ACHN (cell line): ENCODE results near the gene CREB3.

Experiments
- DNase-seq: peaks from one replicate; pipeline ENCODE4 v3.0.0-alpha.2; 2015
- in situ Hi-C: cut with HindIII; loops from 2 replicates; pipeline ENCODE4 v1.10.0; 2017; ENCODE audit warnings: low sequenced_read_pairs, low pct_ligation_motif_present, low pct_unique_long_range_greater_than_20kb

Gene CREB3, protein sequence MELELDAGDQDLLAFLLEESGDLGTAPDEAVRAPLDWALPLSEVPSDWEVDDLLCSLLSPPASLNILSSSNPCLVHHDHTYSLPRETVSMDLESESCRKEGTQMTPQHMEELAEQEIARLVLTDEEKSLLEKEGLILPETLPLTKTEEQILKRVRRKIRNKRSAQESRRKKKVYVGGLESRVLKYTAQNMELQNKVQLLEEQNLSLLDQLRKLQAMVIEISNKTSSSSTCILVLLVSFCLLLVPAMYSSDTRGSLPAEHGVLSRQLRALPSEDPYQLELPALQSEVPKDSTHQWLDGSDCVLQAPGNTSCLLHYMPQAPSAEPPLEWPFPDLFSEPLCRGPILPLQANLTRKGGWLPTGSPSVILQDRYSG

DNA sequence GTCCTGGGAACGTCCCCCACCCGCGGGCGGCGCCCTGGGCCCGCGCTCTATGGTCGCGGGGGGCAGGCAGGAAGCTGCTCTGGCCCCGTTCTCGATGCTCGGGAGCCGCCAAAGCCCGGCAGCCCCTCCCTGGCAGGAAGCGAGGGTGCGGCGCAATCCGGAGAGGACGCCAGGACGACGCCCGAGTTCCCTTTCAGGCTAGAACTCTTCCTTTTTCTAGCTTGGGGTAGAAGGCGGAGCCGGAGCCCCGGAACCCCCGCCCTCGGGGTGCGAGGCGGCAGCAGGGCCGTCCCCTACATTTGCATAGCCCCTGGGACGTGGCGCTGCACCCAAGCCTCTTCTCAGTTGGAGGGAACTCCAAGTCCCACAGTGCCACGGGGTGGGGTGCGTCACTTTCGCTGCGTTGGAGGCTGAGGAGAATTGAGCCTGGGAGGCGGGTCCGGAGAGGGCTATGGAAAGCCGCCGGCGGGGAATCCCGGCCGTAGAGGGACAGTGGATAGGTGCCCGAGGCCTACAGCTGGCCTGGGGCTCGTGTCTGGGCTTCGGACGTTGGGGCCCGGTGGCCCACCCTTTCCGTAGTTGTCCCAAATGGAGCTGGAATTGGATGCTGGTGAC lies at the start of gene CREB3, which contains the start of gene TLN1:
Gene CREB3 (plus strand): TSS at position 482 of the 615 bp plus-strand sequence. CDS start 107 bp downstream, at position 589.
Gene TLN1 (minus strand): TSS at position 11 of the 615 bp plus-strand sequence. CDS start 6,501 bp downstream, outside the sequence.
- in situ Hi-C loops, result no loop called here
- peak; percentile 96 for DNase-seq

DNA sequence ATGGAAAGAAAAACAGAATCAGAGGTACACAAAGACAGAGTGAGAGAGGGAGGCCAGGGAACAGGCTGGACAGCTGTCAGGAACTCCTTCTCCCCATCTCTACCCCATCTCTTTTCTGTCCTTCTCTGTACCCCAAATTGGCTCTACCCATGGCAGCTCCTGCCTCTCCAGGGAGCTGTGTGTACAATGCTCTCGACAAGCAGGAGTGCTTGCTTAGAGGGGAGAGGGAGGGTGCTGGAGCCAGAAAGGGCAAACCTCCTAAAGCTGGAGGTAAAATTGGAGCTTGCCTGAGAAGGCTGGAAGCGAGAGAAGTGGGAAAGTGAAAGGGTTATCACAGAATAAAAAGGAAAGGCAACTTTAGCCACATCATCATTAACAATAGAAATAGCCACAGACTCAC lies 49.1 kb upstream of the CREB3 start:
- DNase-seq, result no peak
- in situ Hi-C loops, result no loop called here

DNA sequence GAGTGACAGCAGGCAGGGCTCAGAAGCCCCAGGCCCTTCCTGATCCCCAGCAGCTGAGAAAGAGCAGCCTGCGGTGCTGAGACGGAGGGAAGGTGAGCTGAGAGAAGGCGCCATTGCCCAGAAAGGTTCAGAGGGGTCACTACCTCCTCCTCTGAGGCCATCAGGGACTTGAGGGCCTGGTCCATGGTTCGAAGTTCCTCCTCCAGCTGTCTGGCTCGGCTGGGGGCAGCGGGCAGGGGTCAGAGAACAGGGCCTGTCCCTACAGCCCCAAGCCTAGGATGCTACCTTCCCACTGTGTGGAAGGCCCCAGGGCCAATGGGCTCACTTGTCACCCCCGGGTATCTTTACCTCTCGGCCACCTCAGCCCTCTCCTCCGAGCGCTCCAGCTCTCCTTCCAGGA lies 47.5 kb upstream of the CREB3 start:
- in situ Hi-C loops, result no loop called here
- DNase-seq, result no peak

DNA sequence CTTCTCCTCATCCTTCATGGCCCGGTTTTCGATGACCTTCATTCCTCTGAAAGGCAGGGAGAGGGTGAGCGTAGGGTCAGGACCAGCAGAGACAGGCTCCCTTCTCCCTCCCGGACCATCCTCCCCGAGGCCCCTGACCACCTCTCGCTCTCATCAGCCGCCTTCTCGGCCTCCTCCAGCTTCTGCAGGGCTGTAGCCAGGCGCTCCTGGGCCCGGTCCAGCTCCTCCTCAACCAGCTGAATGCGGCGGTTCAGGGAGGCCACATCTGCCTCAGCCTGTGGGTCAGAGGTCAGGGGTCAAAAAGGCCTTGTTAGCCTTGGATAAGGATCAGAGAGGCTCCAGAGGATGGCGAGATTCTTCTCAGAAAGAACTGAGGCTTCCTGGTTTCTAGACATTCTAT lies 47.0 kb upstream of the CREB3 start:
- in situ Hi-C loops, result no loop called here
- no peak for DNase-seq

DNA sequence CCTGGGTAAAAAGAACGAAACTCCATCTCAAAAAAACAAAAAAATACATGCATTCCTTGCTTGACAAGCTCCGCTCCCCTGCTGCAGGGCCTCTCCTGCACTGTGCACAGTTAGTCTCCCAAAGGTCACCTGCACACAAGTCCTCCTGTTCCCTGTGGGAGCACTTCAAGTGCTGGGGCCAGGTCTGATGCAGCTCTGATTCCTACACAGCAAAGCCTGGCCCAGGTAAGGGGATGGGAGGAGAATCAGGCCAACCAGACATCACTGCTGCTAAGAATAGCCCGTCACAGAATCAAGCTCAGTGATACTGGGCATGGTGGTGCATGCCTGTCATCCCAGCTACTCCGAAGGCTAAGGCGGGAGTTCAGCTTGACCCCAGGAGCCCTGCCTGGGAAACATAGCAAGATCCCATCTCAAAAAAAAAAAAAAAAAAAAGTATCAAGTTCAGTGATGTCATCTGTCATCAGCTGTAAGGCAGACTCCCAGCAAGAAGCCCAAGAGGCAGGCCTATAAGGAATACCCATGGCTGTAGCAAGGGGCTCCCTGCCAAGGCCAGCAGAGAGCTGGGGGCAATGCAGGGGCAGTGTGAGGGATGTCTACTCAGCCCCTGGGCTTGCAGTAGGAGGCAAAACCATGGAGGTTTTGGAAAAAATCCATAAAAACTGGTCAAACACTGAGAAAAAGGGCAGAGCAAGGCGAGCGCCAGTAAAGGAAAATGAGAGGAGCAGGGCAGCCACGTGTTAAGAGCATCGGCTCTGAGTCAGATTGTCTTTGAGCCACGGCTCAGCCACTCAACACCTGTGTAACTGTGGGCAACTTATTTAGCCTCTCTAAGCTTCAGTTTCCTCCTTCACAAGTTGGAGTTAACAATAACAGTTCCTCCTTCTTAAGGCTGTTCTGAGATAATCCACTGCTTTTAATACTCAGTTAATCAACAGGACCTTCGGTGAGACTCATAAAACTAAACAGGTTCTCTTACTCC lies 46.0 kb upstream of the CREB3 start:
- in situ Hi-C loops, result no loop called here
- no peak for DNase-seq

DNA sequence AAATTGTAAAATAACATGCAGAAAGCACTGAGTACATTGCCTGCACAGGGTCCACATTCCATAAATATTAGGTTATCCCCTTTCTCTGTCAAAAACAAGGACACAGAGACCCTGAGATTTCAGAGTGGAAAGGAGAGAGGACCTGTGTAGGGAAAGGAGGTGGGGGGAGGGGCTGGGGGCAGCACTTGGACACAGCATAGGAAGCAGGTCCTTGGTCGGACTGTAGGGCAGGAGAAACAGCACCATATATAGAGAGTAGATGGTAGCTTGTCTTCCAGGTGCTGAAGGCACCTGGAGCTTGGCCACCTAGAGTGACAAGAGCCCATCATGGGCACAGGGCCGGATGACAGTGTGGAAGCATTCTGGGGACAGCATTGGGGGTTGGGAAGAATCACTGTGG lies 45.2 kb upstream of the CREB3 start:
- in situ Hi-C loops, result no loop called here
- no peak for DNase-seq

DNA sequence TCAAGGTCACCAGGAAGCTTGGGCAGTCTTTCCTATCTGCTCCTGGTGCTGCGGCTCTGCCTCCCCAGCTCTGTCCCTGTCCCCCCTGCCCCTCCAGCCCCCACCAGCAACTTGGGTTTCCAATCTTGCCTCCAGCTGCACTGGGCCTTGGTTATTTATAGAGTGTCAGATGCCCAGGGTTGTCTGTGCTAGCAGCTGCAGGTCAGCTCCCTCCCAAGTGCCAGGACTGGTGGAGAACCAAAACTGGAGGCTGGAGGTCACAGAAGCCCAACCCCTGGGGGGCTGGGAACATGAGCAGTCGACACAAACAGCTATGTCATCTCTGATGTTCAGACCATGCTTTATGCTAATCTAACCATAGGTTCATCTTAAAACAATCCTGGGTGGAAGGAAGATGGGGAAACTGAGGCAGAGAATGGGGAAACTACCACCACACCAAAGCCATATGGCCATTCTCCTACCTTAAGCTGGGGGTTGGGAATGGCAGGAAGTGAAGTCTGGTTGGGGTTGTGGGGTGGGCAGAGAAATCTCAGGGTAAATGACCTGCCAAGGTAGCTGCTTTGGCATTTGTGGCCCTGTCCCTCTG lies 44.4 kb upstream of the CREB3 start:
- in situ Hi-C loops, result no loop called here
- DNase-seq, result no peak

DNA sequence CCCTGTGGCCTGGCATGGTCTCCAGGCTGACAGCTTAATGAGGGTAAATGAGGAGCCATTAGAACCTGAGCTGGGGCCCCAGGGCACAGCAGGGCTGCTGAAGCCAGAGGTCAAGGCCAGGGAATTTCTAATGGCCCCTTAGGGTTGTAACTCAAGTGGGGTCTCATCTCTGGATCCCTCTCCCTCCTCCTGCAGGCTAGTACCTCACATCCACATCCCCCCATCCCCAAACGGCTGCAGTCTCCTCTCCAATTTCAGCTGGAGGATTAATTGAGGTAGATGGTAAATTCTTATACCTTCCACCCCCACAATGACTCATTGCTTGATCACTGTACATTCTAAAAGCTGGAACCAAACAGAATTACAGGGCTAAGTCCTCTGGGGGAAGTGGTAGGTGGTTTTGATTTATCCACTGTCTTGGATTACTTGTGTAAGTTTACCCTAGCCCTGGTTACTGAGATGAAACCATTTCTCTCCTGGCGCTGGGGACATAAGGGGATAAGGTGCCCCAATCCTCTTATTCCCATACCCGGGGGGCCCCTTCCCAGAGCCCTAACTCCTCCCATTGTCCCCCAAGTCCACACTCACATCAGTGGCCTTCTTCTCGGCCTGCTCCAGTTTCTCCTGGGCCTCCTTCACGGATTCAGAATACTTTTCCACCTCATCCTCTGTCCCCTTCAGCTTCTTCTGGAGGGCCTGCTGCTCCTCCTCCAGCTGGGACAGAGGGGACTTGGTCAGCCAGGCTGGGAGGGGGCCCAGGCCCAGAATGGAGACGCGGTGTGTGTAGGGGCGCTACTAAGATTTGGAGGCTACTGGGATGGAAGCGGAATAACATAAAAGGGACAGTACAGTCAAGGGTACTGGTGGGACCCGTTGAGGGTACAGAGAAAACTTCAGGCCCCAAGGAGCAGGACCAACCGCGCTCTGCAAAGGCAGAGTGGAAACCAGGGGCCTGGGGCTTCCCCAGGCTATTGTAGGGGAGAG lies 43.6 kb upstream of the CREB3 start:
- peak; percentile 35 for DNase-seq
- in situ Hi-C loops, result no loop called here

DNA sequence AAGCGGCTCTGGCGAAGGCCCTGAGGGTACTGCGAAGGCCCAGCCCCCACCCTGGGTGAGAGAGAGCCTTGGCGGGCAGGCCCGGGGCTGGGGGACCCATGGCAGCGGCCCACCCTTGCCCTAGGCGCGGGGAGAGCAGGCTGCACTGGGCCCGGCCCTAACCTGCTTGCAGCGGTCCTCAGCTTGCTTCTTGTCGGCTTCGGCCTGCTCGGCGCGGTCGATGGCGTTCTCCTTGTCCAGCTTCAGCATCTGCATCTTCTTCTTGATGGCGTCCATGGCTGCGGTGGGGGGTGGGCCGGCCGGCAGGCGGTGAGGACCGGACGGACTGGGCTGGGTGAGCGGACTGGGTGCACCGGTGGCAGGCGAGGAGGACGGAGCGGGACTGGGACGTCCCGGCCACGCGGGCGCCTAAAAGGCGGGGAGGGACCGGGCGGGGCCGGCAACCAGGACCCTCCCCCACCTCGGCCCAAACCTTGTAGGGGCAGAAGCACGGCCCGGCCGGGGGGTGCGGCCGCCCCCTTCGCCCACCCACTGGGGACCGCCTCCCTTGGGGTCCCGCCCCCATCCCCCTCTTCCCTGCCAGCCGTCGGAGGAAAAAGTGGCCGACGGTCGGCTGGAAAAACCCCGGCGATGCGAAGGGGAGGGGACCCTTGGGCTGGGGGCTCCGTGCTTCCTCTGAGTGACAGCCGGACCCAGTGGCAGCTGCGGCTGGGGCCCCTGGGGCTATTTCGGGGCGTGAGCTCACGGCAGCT lies 42.7 kb upstream of the CREB3 start, which contains the start of gene TPM2:
Gene TPM2 (minus strand): TSS at position 384 of the 752 bp plus-strand sequence. CDS start 108 bp downstream, at position 276.
- in situ Hi-C loops, result no loop called here
- no peak for DNase-seq

DNA sequence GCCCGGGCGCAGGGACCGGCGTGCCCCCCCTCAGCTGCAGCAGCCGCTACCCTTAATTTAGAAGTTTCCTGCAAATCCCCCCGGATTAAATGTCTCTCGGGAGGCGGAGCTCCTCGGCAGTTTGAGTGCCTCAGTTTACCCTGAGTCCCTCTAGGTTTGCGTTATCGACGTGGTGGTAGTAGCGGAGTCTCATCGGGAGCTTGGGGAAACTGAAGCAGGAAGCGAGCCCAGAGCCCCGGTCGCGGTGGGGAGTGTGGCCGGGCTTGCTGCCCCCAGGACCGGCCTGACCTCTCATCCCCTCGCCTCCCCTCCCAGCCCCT lies 42.2 kb upstream of the CREB3 start:
- no peak for DNase-seq
- in situ Hi-C loops, result no loop called here

DNA sequence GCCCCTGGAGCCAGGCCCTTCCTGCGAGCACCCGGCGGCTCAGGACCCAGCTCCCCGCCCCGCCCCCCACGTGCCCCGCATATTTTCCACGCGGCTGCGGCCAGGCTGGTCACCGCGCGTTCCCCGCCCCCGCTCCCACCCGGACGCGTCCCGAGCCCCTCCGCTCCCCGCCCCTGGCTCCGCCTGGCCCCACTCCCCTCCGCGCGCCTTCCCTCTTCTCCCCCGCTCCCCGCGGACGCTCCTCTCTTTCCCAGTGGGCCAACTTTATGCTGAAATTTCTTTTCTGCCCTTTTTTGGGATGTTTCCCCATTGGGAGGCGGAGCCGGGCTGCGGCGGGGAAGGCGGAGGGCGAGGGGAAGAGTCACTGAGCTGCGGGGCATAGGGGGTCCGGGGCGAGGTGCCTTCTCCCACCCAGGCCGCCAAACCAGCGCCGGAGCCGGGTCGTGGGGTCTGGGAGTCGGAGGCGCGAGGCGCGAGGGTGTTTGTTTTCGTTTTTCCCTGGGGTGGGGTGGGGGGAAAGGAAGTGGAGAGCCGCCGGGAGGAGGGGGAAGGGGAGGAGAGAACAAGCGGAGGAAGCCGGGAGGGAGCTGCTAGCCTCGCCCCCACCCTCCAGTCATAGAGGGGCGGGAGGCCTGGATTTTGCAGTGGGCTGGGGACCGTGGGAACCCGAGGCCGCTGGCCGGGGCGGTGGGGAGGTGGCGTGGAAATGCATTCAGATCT lies 41.7 kb upstream of the CREB3 start:
- in situ Hi-C loops, result no loop called here
- peak; percentile 57 for DNase-seq

DNA sequence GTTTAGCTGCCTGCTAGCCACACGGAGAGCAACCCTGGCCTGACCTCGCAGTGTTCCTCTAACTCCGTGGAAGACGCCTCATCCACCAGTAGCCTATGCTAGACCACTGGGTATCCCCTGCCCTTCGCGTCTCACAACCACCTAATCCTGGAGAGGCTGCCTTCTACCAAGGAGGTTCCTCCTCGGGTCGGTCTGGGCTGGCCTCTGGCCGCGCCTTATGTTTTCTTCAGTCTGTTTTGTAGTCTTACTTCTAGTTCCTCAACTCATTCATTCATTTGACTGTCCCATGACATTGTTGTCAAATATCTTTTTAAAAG lies 41.2 kb upstream of the CREB3 start:
- no peak for DNase-seq
- in situ Hi-C loops, result no loop called here

DNA sequence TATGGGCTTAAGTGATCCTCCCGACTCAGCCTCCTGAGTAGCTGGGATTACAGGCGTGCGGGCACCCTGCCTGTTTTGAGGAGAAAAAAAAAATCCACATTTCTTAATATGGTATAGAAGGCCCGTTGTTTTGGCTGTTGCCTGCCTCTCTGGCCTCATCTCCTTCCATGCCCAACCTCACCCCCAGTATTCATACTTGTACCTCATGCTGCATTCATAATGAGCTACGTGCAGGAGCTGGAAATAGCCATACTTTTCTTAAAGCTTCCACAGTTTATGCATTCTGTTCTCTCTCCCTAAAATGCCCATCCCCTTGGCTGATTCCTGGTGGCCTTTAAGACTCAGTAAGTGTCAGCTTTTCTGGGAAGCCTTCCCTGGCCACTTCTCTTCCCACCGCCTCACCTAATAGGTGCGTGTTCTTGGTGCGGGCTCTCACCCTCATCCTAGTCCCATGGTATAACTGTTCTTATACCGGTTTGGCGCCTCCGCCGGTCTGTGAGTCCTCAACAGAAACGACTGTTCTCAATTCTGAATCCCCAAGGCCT lies 40.6 kb upstream of the CREB3 start:
- in situ Hi-C loops, result no loop called here
- DNase-seq, result no peak

DNA sequence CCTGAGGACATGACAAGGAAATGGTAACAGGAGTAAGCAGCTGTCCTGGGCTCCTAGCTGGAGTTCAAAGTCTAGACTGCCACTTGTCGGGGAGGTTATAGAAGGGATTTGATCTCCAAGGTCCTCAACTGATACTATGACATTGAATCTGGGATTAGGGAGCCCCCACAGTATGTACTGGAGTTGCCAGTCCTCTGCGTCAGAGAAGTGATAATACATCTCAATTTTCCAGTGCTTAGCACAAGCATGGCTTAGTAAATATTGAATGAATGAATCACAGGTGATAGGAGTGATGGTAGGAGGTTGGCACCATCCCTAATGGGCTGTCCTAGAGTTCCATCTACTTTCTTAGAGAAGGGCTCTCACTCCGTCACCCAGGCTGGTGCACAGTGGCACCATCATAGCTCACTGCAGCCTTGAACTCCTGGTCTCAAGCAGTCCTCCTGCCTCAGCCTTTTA lies 36.5 kb upstream of the CREB3 start:
- no peak for DNase-seq
- in situ Hi-C loops, result no loop called here

DNA sequence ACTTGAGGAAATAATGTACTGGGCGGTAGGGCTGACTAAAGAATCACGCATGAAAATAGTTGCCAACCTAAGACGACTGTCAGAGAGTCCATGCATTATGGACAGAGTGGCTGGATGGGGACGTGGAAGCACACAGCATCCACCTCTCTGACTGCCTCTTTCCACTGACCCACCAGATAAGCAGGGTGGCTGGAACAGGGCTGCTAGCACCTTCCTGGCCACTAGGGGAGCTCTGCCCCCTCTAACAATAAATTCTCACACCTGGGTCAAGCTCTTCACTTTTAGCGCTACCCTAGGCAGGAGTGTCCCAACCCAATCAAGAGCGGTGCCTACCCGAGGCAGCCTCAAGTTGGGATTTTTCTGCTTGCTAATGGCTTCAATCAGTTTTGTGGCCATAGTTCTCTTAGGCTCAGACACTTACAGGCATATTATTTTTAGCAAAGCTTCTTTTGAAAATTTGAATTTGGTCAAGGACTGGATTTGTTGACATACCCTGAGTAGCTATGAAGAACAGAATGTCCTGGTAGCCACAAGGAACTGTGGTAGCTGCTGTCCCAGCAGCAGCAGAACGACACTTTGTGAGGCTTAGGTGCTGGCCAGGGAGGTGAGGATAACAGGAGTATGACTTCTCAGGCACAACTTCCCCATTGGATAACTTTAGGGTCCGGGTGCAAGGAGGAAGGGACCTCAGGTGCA lies 35.8 kb upstream of the CREB3 start:
- DNase-seq, result peak; percentile 54
- in situ Hi-C loops, result no loop called here

DNA sequence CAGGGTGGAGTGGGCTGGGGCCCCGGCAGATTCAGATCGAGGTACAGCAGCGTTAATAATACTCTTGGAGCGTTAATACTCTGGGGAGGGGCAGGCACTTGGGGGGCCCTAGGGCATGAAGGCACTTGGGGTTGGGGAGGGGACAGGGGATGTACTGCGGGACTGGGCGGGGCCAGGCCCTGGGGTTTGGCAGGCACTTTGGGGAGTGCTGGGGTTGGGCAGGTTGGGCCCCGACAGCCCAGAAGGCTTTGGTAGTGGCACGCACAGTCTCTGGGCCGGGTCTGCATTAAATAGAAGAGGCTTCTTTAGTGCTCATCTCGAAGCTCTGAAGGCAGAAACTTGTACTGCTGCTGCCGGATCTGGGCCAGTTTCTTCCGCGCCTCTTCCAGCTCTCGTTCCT lies 35.0 kb upstream of the CREB3 start:
- DNase-seq, result no peak
- in situ Hi-C loops, result no loop called here
